A673 (cell line): Measurements from ENCODE around the gene IQCM. TPM values are rescaled to one million over a fixed set of nuclear protein-coding genes. Genes with fewer than 3 reads are reported as not detected.

ENCODE experiments used
- BruUV-seq: library from RNA; stranded (reverse); fragments of 400-500 nt; replicated peaks from 2 replicates; lab custom pipeline; 2021; lab: Mats Ljungman, UMichigan
- CTCF ChIA-PET: fragments of 300-600 bp; sonication (Branson Sonifier 250); formaldehyde crosslinking; loops from one replicate; lab custom pipeline; 2022; ENCODE audit warnings: antibody characterized with exemption; lab: Charles Lee
- POLR2A ChIA-PET: fragments of 300-600 bp; sonication (Branson Sonifier 250); formaldehyde crosslinking; loops from one replicate; lab custom pipeline; 2022; ENCODE audit warnings: antibody characterized with exemption; ENCODE audit not compliant: low non-redundant PET; lab: Charles Lee
- DNase-seq: peaks from one replicate; pipeline ENCODE4 v3.0.0-alpha.2; 2015; ENCODE audit warnings: low spot score
- H3K27ac ChIP-seq: fragments of 200-600 bp; sonication (generic); 2 replicates; pipeline ENCODE4 v1.5.1; 2016; ENCODE audit warnings: mixed run types, low read depth, mild to moderate bottlenecking, mixed read lengths, antibody characterized with exemption, low read length; ENCODE audit not compliant: poor library complexity, severe bottlenecking
- H3K27me3 ChIP-seq: fragments of 200-600 bp; sonication (generic); replicated peaks from 2 replicates; pipeline ENCODE4 v1.6.1; 2017; ENCODE audit warnings: mixed run types, low read depth, mild to moderate bottlenecking, mixed read lengths, antibody characterized with exemption, low read length; ENCODE audit not compliant: insufficient read depth, poor library complexity
- H3K36me3 ChIP-seq: fragments of 200-600 bp; sonication (generic); 2 replicates; pipeline ENCODE4 v1.6.1; 2016; ENCODE audit warnings: mixed run types, mild to moderate bottlenecking, mixed read lengths, antibody characterized with exemption, low read length; ENCODE audit not compliant: insufficient read depth, poor library complexity, severe bottlenecking
- H3K4me1 ChIP-seq: fragments of 200-600 bp; sonication (generic); 2 replicates; pipeline ENCODE4 v1.6.1; 2017; ENCODE audit warnings: mixed run types, mild to moderate bottlenecking, mixed read lengths, antibody characterized with exemption, low read length; ENCODE audit not compliant: insufficient read depth, poor library complexity, severe bottlenecking
- H3K4me3 ChIP-seq: fragments of 200-600 bp; sonication (generic); 2 replicates; pipeline ENCODE4 v1.5.1; 2016; ENCODE audit warnings: low read depth, mixed run types, mild to moderate bottlenecking, mixed read lengths, low read length; ENCODE audit not compliant: poor library complexity, severe bottlenecking
- H3K9me3 ChIP-seq: fragments of 200-600 bp; sonication (generic); 2 replicates; pipeline ENCODE4 v1.6.1; 2016; ENCODE audit warnings: mixed run types, low read depth, mild to moderate bottlenecking, mixed read lengths, antibody characterized with exemption, low read length; ENCODE audit not compliant: poor library complexity, severe bottlenecking
- EZH2 ChIP-seq: fragments of 200-600 bp; sonication (generic); IDR thresholded peaks from 2 replicates; pipeline ENCODE4 v1.6.1; 2017; ENCODE audit warnings: borderline replicate concordance, low read depth, mild to moderate bottlenecking, mixed read lengths, antibody characterized with exemption, low read length; ENCODE audit not compliant: poor library complexity, severe bottlenecking
- intact Hi-C: fragments of 100-400 bp; cut with micrococcal nuclease; formaldehyde crosslinking; loops from one replicate; pipeline ENCODE4 v1.10.0; 2022; ENCODE audit not compliant: unreplicated experiment
- total RNA-seq: library from RNA; stranded (reverse); gene quantifications from 2 replicates; pipeline ENCODE4 v1.2.3, GENCODE V29; 2021
- TF ChIP-seq, protein P1 (sequence below): fragments of 300-800, 200-600 bp; sonication (generic); conservative IDR thresholded peaks from 2 replicates; pipeline ENCODE4 v1.5.1; 2017; ENCODE audit warnings: low read depth, mild to moderate bottlenecking, antibody characterized with exemption, low read length, moderate library complexity, mixed read lengths

The IQCM gene
- total RNA-seq, 1 experiment from 2014 or later, result not detected

DNA sequence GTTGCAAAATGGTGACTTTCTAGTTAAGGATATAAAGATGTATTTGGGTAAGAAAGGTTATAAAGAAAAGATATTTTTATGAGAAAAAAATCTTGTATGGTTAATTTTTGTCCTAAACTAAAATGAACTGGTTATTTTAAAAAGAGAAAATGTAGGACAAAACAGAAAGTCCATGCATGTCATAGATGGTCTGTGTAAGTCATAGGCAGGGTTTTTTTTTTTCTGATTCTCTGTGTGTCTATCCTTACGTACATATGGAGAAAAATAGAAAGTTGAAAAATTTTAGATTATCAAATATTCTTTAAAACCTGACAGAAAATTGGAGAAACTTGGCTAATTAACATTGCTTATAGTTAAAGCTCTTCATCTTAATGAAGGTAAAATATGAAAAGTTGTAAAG is 493.4 kb downstream of the IQCM start:
- Histone ChIP-seq H3K4me1 (no peaks in the 10 kb centered on the region), H3K36me3 (no peaks in the 10 kb centered on the region), H3K27ac (no peak overlapping the region), H3K27me3 (no peaks in the 10 kb centered on the region), H3K9me3 (peaks cover 23% of the 10 kb centered on the region), H3K4me3 (no peak overlapping the region)
- intact Hi-C loops, result no loop called here
- CTCF ChIA-PET, result no interaction called here
- POLR2A ChIA-PET, result no interaction called here
- peak; percentile 7 for DNase-seq
- TF ChIP-seq, protein P1, sequence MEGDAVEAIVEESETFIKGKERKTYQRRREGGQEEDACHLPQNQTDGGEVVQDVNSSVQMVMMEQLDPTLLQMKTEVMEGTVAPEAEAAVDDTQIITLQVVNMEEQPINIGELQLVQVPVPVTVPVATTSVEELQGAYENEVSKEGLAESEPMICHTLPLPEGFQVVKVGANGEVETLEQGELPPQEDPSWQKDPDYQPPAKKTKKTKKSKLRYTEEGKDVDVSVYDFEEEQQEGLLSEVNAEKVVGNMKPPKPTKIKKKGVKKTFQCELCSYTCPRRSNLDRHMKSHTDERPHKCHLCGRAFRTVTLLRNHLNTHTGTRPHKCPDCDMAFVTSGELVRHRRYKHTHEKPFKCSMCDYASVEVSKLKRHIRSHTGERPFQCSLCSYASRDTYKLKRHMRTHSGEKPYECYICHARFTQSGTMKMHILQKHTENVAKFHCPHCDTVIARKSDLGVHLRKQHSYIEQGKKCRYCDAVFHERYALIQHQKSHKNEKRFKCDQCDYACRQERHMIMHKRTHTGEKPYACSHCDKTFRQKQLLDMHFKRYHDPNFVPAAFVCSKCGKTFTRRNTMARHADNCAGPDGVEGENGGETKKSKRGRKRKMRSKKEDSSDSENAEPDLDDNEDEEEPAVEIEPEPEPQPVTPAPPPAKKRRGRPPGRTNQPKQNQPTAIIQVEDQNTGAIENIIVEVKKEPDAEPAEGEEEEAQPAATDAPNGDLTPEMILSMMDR, result no peak
- no peak for TF ChIP-seq EZH2
- BruUV-seq, result no TSS peak

DNA sequence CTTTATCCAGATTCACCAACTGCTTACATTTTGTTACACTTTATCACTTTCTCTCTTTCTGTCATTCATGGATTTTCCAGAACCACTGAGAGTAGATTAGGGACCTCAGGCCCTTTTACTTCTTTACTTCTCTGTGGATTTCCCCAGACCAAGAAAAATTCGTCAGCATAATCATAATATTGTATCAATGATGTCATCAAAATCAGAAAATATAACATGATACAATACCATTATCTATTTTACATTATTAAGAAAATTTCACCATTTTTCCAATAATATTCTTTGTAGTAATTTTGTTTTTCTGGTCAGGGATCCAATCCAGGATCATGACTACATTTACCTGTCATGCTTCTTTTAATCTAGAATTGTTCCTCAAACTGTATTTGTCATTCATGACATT is 494.2 kb downstream of the IQCM start:
- DNase-seq, result no peak

GRCh38 chr4:149311076-149311475 is 504.6 kb downstream of the IQCM start:
- H3K36me3 ChIP-seq, result no peaks in the 10 kb centered on the region
- H3K27ac ChIP-seq, result no peak overlapping the region
- BruUV-seq, result no TSS peak
- H3K27me3 ChIP-seq, result no peaks in the 10 kb centered on the region
- TF ChIP-seq, protein P1, result no peak
- no peak for TF ChIP-seq EZH2
- intact Hi-C loops, result no loop called here
- no peaks in the 10 kb centered on the region for H3K4me1 ChIP-seq
- peaks cover 5% of the 10 kb centered on the region for H3K9me3 ChIP-seq
- POLR2A ChIA-PET, result no interaction called here
- no peak for DNase-seq
- no peak overlapping the region for H3K4me3 ChIP-seq
- CTCF ChIA-PET, result no interaction called here

More for the DNA sequence above, 494.2 kb downstream of the IQCM start:
- no TSS peak for BruUV-seq
- no peak for TF ChIP-seq EZH2
- TF ChIP-seq, protein P1, result no peak
- no peak overlapping the region for H3K4me3 ChIP-seq
- H3K27me3 ChIP-seq, result no peaks in the 10 kb centered on the region
- no peaks in the 10 kb centered on the region for H3K4me1 ChIP-seq
- CTCF ChIA-PET, result no interaction called here
- H3K9me3 ChIP-seq, result peaks cover 23% of the 10 kb centered on the region
- no peak overlapping the region for H3K27ac ChIP-seq
- no peaks in the 10 kb centered on the region for H3K36me3 ChIP-seq
- intact Hi-C loops, result no loop called here
- POLR2A ChIA-PET, result no interaction called here
